Keratinocyte (primary cell): ENCODE results near the gene OR2D3. TPM values are rescaled to one million over a fixed set of nuclear protein-coding genes. Genes with fewer than 3 reads are reported as not detected.
"Not testable (repeated sequence)": the region's sequence is repeated elsewhere in the genome, so short reads cannot be mapped to it uniquely, and the experiment has no call there.

Experiments
- DNase-seq: peaks from one replicate; pipeline ENCODE4 v3.0.0-alpha.2; 2011; ENCODE audit warnings: low read depth, missing footprints, low spot score
- FAIRE-seq: peaks from 2 replicates; lab custom pipeline; 2011; peaks lifted over from hg19 to GRCh38; lab: Jason Lieb, UNC
- H2AFZ ChIP-seq: 2 replicates; pipeline ENCODE4 v1.6.0; 2012; ENCODE audit warnings: low read length, control low read depth, inconsistent platforms; ENCODE audit not compliant: control insufficient read depth
- H3K27ac ChIP-seq: 2 replicates; pipeline ENCODE4 v1.5.1; 2011; ENCODE audit warnings: low read length; ENCODE audit not compliant: control insufficient read depth, insufficient read depth
- H3K27me3 ChIP-seq: 3 replicates; pipeline ENCODE4 v1.6.0; 2011; ENCODE audit warnings: low read length; ENCODE audit not compliant: control insufficient read depth, insufficient read depth; ENCODE audit errors: extremely low read depth
- H3K36me3 ChIP-seq, 2 experiments: 2 replicates in 1 of 2; 3 replicates in 1 of 2; pipeline ENCODE4 v1.5.1; 2011; ENCODE audit warnings: low read length in 2 of 2, mild to moderate bottlenecking in 1 of 2; ENCODE audit not compliant: control insufficient read depth in 2 of 2, insufficient read depth in 2 of 2; ENCODE audit errors: extremely low read depth in 1 of 2
- H3K4me1 ChIP-seq: 3 replicates; pipeline ENCODE4 v1.5.1; 2011; ENCODE audit warnings: low read length; ENCODE audit not compliant: control insufficient read depth, insufficient read depth; ENCODE audit errors: extremely low read depth
- H3K4me2 ChIP-seq: 3 replicates; pipeline ENCODE4 v1.6.0; 2011; ENCODE audit warnings: low read depth, low read length; ENCODE audit not compliant: control insufficient read depth, insufficient read depth; ENCODE audit errors: extremely low read depth
- H3K4me3 ChIP-seq, 3 experiments: fragments of 200-600 bp in 1 of 3; sonication (generic) in 1 of 3; 2 replicates in 2 of 3; 3 replicates in 1 of 3; pipeline ENCODE4 v1.5.1; 2011 to 2016; ENCODE audit warnings: low read length in 3 of 3, mild to moderate bottlenecking in 3 of 3, control low read depth in 2 of 3, inconsistent platforms in 1 of 3, low read depth in 1 of 3, mixed read lengths in 1 of 3, mixed run types in 1 of 3, moderate library complexity in 1 of 3; ENCODE audit not compliant: control insufficient read depth in 2 of 3, insufficient read depth in 2 of 3; ENCODE audit errors: extremely low read depth in 1 of 3
- H3K79me2 ChIP-seq: 2 replicates; pipeline ENCODE4 v1.6.0; 2012; ENCODE audit warnings: low read length; ENCODE audit not compliant: control insufficient read depth, insufficient read depth
- H3K9ac ChIP-seq: 3 replicates; pipeline ENCODE4 v1.6.0; 2011; ENCODE audit warnings: low read length; ENCODE audit not compliant: control insufficient read depth, insufficient read depth; ENCODE audit errors: extremely low read depth
- H3K9me1 ChIP-seq: 3 replicates; pipeline ENCODE4 v1.6.0; 2011; ENCODE audit warnings: low read length; ENCODE audit not compliant: control insufficient read depth, insufficient read depth; ENCODE audit errors: extremely low read depth
- H3K9me3 ChIP-seq: 2 replicates; pipeline ENCODE4 v1.5.1; 2012; ENCODE audit warnings: low read depth, low read length; ENCODE audit not compliant: control insufficient read depth
- H4K20me1 ChIP-seq: 3 replicates; pipeline ENCODE4 v1.6.0; 2011; ENCODE audit warnings: low read length; ENCODE audit not compliant: control insufficient read depth, insufficient read depth; ENCODE audit errors: extremely low read depth
- EZH2 ChIP-seq: IDR thresholded peaks from one replicate; pipeline ENCODE4 v1.6.1; 2012; ENCODE audit warnings: inconsistent platforms, mild to moderate bottlenecking, low read length, moderate library complexity
- dilution Hi-C: fragments of 300-500 bp; cut with MboI; formaldehyde crosslinking; loops from one replicate; pipeline ENCODE4 v1.7.0; 2020; ENCODE audit warnings: low sequenced_read_pairs; ENCODE audit not compliant: extremely low pct_ligation_motif_present
- polyA plus RNA-seq, 5 experiments: library from polyadenylated mRNA; depleted of rRNA in 3 of 5; stranded (reverse) in 3 of 5; stranded (forward) in 1 of 5; unstranded in 1 of 5; fragments of >200 nt; gene quantifications; 1 replicate in 1 of 5; 2 replicates in 3 of 5; 3 replicates in 1 of 5; pipeline versions ENCODE4 v1.2.1 to v1.2.3, GENCODE V29; 2011 to 2012; ENCODE audit warnings: missing spikeins in 2 of 5, low read depth in 1 of 5, low replicate concordance in 1 of 5
- TF ChIP-seq, protein P1 (sequence below), 3 experiments: IDR thresholded peaks in 1 of 3; conservative IDR thresholded peaks in 1 of 3; optimal IDR thresholded peaks in 1 of 3; 2 replicates in 2 of 3; 3 replicates in 1 of 3; pipeline versions ENCODE3 to v1.5.1; 2011; ENCODE audit warnings: low read length in 3 of 3, mild to moderate bottlenecking in 3 of 3, moderate library complexity in 2 of 3, control low read depth in 1 of 3, inconsistent platforms in 1 of 3; ENCODE audit not compliant: insufficient read depth in 2 of 3; ENCODE audit errors: extremely low read depth in 1 of 3

The OR2D3 gene
- polyA plus RNA-seq, 1 donor (not counting 4 experiments of a cell fraction or from before 2014, with no cell fraction given), result not detected

DNA sequence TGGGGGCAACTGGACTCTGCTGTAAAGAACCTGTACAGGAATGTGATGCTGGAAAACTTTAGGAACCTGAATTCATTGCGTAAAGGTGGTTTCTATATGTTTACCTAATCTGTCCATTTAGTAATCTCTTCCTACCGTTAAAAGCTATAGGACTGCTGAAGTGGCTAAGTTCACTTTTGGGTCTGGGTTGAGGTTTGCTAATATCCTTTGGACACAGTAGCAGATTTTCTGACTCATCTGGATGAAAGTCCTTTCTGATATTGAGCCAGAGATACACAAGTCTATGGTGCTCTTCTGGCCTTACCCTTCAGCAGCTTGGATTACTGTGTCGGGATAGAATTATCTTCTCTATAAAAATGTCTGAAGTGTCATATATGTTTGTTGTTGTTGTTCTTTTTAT is 22.3 kb downstream of the OR2D3 start:
- Histone ChIP-seq H3K27me3 (no peaks in the 10 kb centered on the region), H3K36me3 (peaks cover 0 to 3% of the 10 kb centered on the region in 2 experiments), H3K4me1 (no peaks in the 10 kb centered on the region), H3K27ac (no peak overlapping the region), H3K79me2 (no peaks in the 10 kb centered on the region), H3K9me3 (no peaks in the 10 kb centered on the region), H3K9me1 (no peaks in the 10 kb centered on the region), H3K4me2 (no peak overlapping the region), H4K20me1 (no peaks in the 10 kb centered on the region), H2AFZ (no peak overlapping the region), H3K4me3 (no peak overlapping the region), H3K9ac (no peak overlapping the region)
- no peak for DNase-seq
- FAIRE-seq, result no peak
- dilution Hi-C loops, result no loop called here
- TF ChIP-seq, protein P1, sequence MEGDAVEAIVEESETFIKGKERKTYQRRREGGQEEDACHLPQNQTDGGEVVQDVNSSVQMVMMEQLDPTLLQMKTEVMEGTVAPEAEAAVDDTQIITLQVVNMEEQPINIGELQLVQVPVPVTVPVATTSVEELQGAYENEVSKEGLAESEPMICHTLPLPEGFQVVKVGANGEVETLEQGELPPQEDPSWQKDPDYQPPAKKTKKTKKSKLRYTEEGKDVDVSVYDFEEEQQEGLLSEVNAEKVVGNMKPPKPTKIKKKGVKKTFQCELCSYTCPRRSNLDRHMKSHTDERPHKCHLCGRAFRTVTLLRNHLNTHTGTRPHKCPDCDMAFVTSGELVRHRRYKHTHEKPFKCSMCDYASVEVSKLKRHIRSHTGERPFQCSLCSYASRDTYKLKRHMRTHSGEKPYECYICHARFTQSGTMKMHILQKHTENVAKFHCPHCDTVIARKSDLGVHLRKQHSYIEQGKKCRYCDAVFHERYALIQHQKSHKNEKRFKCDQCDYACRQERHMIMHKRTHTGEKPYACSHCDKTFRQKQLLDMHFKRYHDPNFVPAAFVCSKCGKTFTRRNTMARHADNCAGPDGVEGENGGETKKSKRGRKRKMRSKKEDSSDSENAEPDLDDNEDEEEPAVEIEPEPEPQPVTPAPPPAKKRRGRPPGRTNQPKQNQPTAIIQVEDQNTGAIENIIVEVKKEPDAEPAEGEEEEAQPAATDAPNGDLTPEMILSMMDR (optimal IDR thresholded peaks at IDR 0.05 in 1 of 3, IDR thresholded peaks at IDR 0.05 in 1 of 3, conservative IDR thresholded peaks at IDR 0.05 in 1 of 3; ENCODE audit: extremely low read depth in 1 of 3, insufficient read depth in 2 of 3, low read length in 3 of 3), result no peak
- TF ChIP-seq EZH2, result no peak

DNA sequence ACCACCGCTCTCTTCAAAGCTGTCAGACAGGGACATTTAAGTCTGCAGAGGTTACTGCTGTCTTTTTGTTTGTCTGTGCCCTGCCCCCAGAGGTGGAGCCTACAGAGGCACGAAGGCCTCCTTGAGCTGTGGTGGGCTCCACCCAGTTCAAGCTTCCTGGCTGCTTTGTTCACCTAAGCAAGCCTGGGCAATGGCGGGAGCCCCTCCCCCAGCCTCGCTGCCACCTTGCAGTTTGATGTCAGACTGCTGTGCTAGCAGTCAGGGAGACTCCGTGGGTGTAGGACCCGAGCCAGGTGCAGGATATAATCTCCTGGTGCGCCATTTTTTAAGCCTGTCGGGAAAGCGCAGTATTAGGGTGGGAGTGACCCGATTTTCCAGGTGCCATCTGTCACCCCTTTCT is 33.4 kb downstream of the OR2D3 start:
- H3K79me2 ChIP-seq, H4K20me1 ChIP-seq, H2AFZ ChIP-seq, H3K9me3 ChIP-seq, H3K4me2 ChIP-seq, H3K27ac ChIP-seq, H3K4me1 ChIP-seq, DNase-seq, H3K27me3 ChIP-seq, H3K4me3 ChIP-seq, H3K36me3 ChIP-seq, dilution Hi-C loops, H3K9ac ChIP-seq, H3K9me1 ChIP-seq, FAIRE-seq: not testable (repeated sequence)

DNA sequence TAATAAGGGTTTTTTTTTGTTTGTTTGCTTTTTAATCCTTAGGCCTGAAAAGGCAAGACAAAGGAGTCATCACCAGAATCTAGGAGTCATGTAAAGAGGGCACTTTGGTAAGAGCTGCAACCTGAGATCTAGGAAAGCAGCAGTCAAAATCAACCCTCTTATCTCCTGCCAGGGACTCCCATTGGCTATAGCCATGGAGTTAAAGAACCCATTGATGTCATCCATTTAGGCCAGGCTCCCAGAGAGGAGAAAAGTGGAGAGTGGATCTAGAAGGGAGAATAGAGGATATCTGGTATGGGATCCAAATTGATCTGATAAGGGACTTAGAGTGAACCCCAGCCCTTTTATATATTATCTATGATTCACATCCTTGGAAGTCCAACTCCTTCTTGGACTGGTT is 41.3 kb downstream of the OR2D3 start:
- Histone ChIP-seq H3K9ac (no peak overlapping the region), H3K9me3 (peaks cover 2% of the 10 kb centered on the region), H3K4me1 (no peaks in the 10 kb centered on the region), H4K20me1 (no peaks in the 10 kb centered on the region), H3K36me3 (peaks cover 0 to 1% of the 10 kb centered on the region in 2 experiments), H3K4me2 (no peak overlapping the region), H3K27ac (no peak overlapping the region), H3K27me3 (no peaks in the 10 kb centered on the region), H2AFZ (no peak overlapping the region), H3K79me2 (no peaks in the 10 kb centered on the region), H3K4me3 (no peak overlapping the region), H3K9me1 (no peaks in the 10 kb centered on the region)
- FAIRE-seq, result no peak
- DNase-seq, result no peak
- dilution Hi-C loops, result no loop called here
- no peak for TF ChIP-seq EZH2
- TF ChIP-seq, protein P1 (optimal IDR thresholded peaks at IDR 0.05 in 1 of 3, IDR thresholded peaks at IDR 0.05 in 1 of 3, conservative IDR thresholded peaks at IDR 0.05 in 1 of 3; ENCODE audit: extremely low read depth in 1 of 3, insufficient read depth in 2 of 3, low read length in 3 of 3), result no peak
